Stomach (tissue), 4 donors: Measurements from ENCODE around the gene MGAT4B.

Source experiments
- POLR2A ChIP-seq, 4 donors: fragments of 450-650 bp; IDR thresholded peaks; one replicate each; pipeline ENCODE4 v1.6.1; 2016; ENCODE audit warnings: antibody characterized with exemption in 4 of 4, control low read depth in 2 of 4, mild to moderate bottlenecking in 1 of 4, moderate library complexity in 1 of 4
- POLR2AphosphoS5 ChIP-seq, 3 donors: sonication (generic); formaldehyde crosslinking; IDR thresholded peaks; one replicate each; pipeline ENCODE4 v1.6.1; 2016; ENCODE audit warnings: antibody characterized with exemption in 3 of 3
- TF ChIP-seq, protein P1 (sequence below), 7 experiments: fragments of 450-650 bp in 4 of 7; fragments of 200-600 bp in 3 of 7; sonication (generic) in 3 of 7; IDR thresholded peaks; one replicate each; pipeline ENCODE4 v1.5.1; 2016 to 2019; ENCODE audit warnings: antibody characterized with exemption in 7 of 7, control low read depth in 2 of 7, mild to moderate bottlenecking in 1 of 7

DNA sequence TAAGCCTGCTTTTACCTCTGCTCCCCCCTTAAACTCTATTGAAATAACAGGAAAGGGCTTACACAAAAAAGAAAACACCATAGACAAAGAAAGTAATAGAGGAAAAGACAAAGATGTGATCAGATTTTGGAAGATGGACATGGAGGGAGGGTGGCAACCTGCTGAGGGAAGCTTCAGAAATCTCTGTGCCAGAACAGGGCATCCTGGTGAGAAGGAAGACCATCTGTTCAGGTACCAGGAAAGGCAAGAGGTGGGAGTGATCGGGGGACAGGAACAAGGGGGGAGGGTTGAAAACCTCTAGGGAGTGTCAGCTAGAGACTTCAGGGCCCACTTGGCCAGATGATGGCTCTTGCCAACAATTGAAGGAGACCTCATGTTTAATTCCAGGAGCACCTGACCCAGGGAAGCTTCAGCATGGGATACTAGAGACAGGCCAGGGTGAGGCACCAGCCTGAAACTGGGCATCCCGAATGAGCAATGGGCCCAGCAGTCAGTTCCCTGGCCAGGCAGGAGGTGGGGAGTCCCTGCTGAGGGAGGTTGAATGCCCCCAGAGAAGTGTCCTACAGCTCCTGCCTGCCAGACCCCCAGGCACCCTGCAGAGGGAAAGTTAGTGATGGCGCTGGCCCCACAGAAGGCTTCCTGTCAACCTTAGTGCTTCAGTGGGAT is 22.2 kb upstream of the MGAT4B start:
- TF ChIP-seq POLR2AphosphoS5 (IDR thresholded peaks at IDR 0.05) (peak in 1 of 3 donors; percentile 11), POLR2A (IDR thresholded peaks at IDR 0.05) (no peak)
- TF ChIP-seq, protein P1, sequence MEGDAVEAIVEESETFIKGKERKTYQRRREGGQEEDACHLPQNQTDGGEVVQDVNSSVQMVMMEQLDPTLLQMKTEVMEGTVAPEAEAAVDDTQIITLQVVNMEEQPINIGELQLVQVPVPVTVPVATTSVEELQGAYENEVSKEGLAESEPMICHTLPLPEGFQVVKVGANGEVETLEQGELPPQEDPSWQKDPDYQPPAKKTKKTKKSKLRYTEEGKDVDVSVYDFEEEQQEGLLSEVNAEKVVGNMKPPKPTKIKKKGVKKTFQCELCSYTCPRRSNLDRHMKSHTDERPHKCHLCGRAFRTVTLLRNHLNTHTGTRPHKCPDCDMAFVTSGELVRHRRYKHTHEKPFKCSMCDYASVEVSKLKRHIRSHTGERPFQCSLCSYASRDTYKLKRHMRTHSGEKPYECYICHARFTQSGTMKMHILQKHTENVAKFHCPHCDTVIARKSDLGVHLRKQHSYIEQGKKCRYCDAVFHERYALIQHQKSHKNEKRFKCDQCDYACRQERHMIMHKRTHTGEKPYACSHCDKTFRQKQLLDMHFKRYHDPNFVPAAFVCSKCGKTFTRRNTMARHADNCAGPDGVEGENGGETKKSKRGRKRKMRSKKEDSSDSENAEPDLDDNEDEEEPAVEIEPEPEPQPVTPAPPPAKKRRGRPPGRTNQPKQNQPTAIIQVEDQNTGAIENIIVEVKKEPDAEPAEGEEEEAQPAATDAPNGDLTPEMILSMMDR (IDR thresholded peaks at IDR 0.05) = no peak
